HG03097 (cell line): ENCODE data around the gene SPOCK2.

Source experiments
- ATAC-seq: cut with Tn5 transposase; IDR thresholded peaks from one replicate; pipeline ENCODE4 v1.9.1; 2021; ENCODE audit not compliant: unreplicated experiment, low FRiP score

SPOCK2 gene

DNA sequence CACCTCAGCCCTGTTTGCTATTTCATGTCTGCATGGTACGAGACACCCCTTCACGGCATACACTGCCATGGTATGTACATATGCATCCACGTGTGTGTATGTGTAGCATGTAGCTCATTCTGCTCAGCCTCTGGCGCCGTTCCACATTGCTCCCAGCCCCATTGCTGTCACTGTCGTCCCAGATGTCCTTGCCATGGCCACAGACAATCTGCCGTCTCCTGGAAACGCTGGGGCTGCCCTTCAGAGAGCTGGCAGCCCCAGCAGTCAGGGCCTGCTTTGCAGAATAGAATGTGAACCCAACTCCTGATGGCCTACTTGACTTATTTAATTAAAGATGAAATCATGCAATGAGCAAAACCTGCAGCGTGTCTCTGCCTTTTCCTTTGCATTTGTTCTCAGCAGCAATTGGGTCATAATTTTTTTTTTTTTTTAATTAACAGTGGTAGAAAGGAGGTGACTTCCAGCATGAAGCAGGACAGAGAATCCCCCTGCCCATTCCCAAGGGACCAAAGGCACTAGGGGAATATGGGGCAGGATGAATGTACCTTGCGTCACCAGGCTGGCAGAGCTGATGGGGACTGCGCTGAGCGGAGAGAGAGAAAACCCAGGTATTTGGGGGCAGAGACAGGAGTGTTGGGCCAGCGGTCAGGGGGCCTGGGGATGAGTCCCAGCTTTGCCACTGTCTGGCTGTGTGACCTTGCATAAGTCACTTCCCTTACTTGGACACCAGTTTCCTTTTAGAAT, 75.0 kb downstream of the SPOCK2 start:
- ATAC-seq: no peak

DNA sequence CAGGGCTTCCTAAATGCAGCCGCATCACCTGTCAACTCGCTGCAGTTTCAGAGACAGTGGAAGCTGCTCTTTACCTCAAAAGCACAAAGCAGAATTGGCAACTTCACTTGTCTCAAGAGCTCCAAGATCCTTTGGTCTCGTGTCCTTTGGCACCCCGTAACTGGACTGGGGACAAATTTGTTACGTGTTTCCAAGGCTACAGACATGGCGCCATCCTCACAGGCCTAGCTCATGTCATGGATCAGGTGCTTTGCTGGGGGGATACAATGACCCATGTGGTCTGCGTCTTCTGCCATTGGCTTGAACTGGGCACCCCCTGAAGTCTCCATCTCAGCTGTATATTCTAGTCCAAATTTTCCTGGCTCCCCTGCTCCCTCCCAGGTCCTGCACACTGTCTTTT, 75.6 kb downstream of the SPOCK2 start:
- no peak for ATAC-seq

DNA sequence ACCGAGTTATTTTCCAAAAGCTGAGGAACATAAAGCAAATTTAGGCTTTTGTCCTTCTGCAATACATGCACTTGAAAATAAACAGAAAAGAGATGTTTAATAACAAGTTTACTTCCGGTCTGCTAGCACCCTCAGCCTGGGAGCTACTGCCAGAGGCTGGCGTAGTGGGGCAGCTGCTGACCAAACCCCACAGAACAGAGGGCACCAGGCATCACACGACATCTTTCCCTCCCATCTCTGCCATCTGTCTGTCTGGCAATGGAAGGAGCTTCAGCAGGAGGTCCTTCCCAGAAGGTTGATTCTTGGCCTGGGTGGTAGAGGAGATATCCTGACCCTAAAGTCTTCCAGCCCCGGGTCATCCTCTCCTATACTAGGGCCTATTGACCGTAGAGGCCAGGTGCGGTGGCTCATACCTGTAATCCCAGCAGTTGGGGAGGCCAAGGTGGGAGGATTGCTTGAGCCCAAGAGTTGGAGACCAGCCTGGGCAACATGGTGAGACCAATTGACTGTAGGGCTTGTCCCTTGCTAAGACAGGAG, 76.3 kb downstream of the SPOCK2 start:
- ATAC-seq: no peak

DNA sequence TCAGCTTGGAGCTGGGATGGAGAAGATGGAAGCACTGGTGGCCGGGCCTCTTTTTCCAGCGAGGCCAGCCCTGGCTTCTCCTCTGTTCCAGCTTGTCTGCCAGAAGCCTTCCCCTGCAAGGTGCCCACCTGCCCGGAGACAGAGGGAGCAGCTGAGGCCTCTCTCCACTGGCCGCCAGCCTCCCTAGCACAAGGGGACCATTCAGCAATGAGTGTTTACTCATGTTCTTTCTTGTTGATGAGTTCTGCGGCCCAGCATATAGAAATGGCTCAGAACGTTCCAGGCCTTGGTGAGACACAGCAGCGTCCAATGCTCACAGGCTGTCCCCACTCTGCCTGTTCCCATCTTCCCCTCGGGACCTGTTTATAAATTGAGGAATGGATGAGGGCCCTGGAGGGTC, 76.9 kb downstream of the SPOCK2 start:
- no peak for ATAC-seq

DNA sequence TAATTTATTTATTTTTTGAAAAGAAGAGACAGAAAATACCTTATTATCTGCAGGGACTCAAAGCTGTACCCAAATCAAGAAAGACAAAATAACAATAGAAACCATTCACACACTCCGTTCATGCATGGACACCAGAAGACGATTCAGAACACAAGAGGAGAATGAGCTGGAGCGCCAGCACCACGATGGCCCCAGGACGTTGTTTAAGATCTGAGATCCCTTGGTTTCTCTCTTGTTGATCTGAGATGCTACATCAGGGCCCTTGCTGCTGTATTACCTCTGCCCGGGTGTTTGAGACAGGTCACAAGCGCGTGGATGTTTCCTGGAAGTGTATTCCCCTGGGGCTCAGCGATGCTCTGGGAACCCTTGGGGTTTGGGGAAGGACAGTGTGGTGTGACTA, 77.3 kb downstream of the SPOCK2 start:
- ATAC-seq: no peak

DNA sequence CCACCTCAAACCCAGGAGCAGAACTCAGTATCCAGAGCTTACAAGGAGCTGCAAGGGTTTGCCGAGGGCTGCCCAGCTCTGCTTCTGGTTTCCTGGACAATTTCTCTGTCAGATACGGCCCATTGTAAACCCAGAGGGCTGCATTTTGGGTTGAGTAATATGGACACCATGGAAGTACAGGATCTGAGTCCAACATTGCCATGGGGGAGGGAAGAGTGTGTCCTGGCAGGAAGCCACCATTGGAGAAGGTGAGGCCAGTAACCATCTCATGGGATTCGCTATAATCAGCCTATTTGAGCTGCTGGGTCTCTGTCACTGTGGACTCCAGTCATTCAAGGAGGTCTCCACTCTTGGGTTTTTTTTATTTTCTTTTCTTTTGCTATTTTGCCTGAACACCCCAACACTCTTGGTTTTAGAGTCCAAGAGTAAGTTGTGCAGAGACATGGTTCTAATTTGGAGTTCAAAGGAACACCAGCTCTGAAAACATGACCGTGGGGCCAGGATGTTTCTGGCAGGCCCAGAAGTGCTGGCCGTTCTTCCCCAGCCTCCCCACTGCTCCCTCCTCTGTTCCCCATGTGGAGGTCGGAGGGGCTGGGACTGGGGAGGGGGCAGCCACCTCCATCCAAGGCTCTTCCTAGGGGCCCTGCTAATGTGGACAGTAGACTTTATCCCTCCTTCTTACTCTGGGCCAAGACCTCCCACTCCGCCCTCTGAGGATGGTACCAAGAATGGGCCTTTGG, 77.9 kb downstream of the SPOCK2 start:
- ATAC-seq: no peak

DNA sequence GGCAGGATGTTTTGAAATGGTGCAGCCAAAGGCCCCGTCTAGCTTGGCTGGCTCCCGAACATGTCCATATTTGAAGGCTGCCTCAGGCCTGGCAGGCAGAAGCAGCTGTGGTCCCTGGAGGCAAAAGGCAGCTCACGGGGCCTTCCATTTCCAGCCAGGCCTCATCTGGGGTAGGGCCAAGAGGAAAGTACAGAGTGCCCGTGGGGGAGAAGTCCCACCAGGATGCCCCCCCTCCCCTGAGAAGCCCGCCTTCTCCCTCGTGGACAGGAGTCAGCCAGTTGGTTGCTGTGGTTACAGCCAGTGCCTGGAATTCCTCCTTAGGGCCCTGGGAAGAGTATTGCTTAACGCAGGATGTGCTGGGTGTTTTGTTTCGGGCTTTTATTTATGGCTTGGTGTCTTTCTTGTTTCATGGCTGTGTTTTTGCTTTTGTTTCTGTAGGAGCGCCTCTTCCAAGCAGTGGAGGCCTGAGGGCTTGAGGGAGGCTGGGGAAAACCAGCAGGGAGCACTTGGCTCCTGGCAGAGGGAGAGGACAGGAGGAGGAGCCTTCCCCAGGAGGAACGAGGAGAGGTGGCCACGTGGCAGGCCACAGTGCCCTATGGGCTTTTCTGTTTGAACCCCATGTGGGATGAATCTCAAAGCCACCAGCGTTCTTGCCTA, 78.8 kb downstream of the SPOCK2 start:
- ATAC-seq: no peak

DNA sequence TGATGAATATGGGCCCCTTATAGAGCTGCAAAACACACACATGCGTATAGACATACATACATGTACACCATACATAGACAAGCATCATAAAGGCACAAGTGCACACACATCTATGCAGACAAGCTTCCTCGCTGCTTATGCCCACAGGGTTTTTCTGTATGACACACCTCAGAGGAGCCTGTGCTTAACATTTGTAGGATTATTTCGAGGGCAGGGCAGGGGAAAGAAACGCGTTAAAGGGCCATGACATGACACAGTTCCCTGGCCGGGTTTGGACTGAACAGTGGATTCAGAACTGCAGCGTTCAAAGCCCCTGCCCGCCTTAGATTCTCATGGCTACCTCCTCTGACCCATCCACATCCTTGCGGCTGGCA, 79.3 kb downstream of the SPOCK2 start:
- no peak for ATAC-seq
